CD4-positive, alpha-beta T cell treated with Interleukin-4 for 1 hour (primary cell): Measurements from ENCODE around the gene CEP19.

Experiments
- DNase-seq, 2 donors: peaks; one replicate each; pipeline ENCODE4 v3.0.0-alpha.2; 2020 to 2022

The CEP19 gene

DNA sequence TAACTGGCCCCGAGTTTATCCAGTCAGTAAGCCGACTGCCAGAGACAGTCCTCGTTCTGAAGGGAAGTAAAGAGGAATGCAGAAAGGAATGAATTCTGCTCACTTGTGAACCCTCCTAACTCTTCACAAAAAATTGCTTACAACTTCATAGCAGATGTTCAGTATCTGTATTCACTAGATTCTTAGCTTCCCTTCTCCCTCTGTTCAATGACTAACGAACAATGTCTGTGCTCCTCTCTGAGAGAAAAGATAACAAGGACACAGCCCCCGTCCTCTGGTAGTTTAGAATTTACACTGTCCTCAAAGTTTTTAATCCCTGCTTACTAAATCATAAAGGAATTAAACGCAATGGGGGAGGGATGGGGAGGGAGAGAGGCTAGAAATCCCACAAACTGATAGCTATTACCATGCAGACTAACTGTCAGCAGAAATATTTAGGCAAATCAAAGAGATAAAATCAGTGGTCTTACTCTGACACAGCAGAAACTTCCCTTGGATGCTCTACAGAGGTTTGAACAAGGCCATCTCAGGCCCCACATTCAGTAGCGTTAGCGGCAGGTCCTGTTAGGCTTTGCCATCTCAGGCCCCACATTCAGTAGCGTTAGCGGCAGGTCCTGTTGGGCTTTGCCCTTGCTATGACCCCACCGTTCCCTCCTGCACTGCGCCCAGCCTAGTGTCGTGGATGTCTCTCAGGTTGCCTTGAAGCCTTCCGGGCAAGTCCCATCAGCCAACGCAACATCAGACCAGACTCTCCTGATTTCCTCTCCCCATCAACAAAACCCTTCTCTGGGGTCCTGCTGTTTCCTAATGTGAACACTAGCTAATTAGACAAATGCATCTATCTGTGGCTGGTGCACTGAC is 49.1 kb downstream of the CEP19 start:
- DNase-seq = no peak

DNA sequence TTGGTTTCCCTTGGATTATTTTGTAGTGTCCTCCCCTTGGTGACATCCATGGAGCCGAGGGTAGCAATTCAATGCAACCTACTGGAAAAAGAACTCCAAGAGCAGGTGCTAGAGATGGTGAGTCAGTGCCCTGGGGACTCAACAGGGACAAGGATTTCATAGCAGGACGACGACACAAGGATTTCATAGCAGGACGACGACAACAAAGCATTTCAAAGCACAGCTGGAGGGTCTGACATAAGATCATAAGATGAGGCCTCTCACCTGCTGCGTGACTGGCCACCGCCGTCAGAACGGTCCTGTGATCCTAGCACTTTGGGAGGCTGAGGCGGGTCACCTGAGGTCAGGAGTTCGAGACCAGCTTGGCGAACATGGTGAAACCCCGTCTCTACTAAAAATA is 50.0 kb downstream of the CEP19 start:
- DNase-seq = no peak

DNA sequence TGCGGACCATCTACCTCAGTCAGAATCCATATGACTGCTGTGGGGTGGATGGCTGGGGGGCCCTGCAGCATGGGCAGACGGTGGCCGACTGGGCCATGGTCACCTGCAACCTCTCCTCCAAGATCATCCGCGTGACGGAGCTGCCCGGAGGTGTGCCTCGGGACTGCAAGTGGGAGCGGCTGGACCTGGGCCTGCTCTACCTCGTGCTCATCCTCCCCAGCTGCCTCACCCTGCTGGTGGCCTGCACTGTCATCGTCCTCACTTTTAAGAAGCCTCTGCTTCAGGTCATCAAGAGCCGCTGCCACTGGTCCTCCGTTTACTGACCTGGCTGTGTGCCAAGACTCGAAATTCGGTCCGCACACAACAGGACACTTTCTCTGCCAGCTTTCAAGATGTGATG is 50.6 kb downstream of the CEP19 start:
- no peak for DNase-seq

DNA sequence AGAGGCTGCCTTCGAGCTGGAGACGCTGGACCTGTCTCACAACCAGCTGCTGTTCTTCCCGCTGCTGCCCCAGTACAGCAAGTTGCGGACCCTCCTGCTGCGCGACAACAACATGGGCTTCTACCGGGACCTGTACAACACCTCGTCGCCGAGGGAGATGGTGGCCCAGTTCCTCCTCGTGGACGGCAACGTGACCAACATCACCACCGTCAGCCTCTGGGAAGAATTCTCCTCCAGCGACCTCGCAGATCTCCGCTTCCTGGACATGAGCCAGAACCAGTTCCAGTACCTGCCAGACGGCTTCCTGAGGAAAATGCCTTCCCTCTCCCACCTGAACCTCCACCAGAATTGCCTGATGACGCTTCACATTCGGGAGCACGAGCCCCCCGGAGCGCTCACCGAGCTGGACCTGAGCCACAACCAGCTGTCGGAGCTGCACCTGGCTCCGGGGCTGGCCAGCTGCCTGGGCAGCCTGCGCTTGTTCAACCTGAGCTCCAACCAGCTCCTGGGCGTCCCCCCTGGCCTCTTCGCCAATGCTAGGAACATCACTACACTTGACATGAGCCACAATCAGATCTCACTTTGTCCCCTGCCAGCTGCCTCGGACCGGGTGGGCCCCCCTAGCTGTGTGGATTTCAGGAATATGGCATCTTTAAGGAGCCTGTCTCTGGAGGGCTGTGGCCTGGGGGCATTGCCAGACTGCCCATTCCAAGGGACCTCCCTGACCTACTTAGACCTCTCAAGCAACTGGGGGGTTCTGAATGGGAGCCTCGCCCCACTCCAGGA is 51.5 kb downstream of the CEP19 start:
- DNase-seq = no peak

DNA sequence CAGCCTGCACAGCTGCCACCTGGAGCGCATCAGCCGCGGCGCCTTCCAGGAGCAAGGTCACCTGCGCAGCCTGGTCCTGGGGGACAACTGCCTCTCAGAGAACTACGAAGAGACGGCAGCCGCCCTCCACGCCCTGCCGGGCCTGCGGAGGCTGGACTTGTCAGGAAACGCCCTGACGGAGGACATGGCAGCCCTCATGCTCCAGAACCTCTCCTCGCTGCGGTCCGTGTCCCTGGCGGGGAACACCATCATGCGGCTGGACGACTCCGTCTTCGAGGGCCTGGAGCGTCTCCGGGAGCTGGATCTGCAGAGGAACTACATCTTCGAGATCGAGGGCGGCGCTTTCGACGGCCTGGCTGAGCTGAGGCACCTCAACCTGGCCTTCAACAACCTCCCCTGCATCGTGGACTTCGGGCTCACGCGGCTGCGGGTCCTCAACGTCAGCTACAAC is 52.1 kb downstream of the CEP19 start:
- no peak for DNase-seq
